Uterus (tissue), 4 donors: ENCODE results near the gene SLCO2B1. TPM values are rescaled to one million over a fixed set of nuclear protein-coding genes. Genes with fewer than 3 reads are reported as not detected.

Experiments
- DNase-seq, 2 donors: peaks; one replicate each; pipeline ENCODE4 v3.0.0-alpha.2; 2019 to 2020
- H3K27ac ChIP-seq, 2 donors: fragments of 200-600 bp; sonication (generic); 1 replicate in 1 of 2; 2 replicates in 1 of 2; pipeline ENCODE4 v1.5.1; 2016 to 2018
- H3K27me3 ChIP-seq, 2 donors: fragments of 200-600 bp; sonication (generic); one replicate each; pipeline ENCODE4 v1.5.1; 2018 to 2019; ENCODE audit warnings: control low read depth in 1 of 2
- H3K36me3 ChIP-seq, 2 donors: fragments of 200-600 bp; sonication (generic); one replicate each; pipeline ENCODE4 v1.5.1; 2019; ENCODE audit warnings: control low read depth in 1 of 2
- H3K4me1 ChIP-seq, 2 donors: fragments of 200-600 bp; sonication (generic); one replicate each; pipeline ENCODE4 v1.5.1; 2018 to 2019; ENCODE audit warnings: control low read depth in 1 of 2
- H3K4me3 ChIP-seq, 2 donors: fragments of 200-600 bp; sonication (generic); 1 replicate in 1 of 2; 2 replicates in 1 of 2; pipeline ENCODE4 v1.5.1; 2018 to 2019; ENCODE audit warnings: mild to moderate bottlenecking in 1 of 2
- H3K9me3 ChIP-seq, 2 donors: fragments of 200-600 bp; sonication (generic); one replicate each; pipeline ENCODE4 v1.5.1; 2019; ENCODE audit warnings: control low read depth in 1 of 2
- CTCF ChIP-seq, 4 experiments: fragments of 200-600 bp in 2 of 4; fragments of 450-650 bp in 2 of 4; sonication (generic) in 2 of 4; IDR thresholded peaks; one replicate each; pipeline ENCODE4 v1.5.1; 2016 to 2019; ENCODE audit warnings: antibody characterized with exemption in 4 of 4, mild to moderate bottlenecking in 2 of 4, moderate library complexity in 1 of 4
- POLR2A ChIP-seq, 2 donors: fragments of 450-650 bp; IDR thresholded peaks; one replicate each; pipeline ENCODE4 v1.6.1; 2016; ENCODE audit warnings: antibody characterized with exemption in 2 of 2, mild to moderate bottlenecking in 1 of 2, moderate library complexity in 1 of 2
- intact Hi-C: fragments of 100-400 bp; cut with DNase I; formaldehyde crosslinking; loops from one replicate; pipeline ENCODE4 v1.15.1; 2023; ENCODE audit warnings: low total_unique reads
- total RNA-seq, 4 donors: library from RNA; depleted of rRNA in 3 of 4; stranded (reverse); fragments of >200 nt in 3 of 4; gene quantifications; one replicate each; pipeline versions ENCODE4 v1.1.0 to v1.2.4, GENCODE V29; 2014 to 2023
- donor health status: DM: yes; HTN: yes; CAD: no.

SLCO2B1 gene
- total RNA-seq, 4 donors from 2014 or later = 11.8 to 58.1 (median 31.8) TPM

GRCh38 chr11:75248924-75249256 is 98.0 kb downstream of the SLCO2B1 start:
- Histone ChIP-seq H3K36me3 (no peaks in the 10 kb centered on the region), H3K27ac (no peak overlapping the region), H3K9me3 (no peaks in the 10 kb centered on the region), H3K4me3 (no peak overlapping the region), H3K4me1 (no peaks in the 10 kb centered on the region), H3K27me3 (no peaks in the 10 kb centered on the region)
- no peak for DNase-seq
- intact Hi-C loops = loop anchor here (5.0 to 10.0 kb wide), 2 partner anchors 227 to 314 kb away; no protein-coding TSS in a partner anchor
- no peak for TF ChIP-seq POLR2A (IDR thresholded peaks at IDR 0.05)
- no peak for TF ChIP-seq CTCF (IDR thresholded peaks at IDR 0.05)

GRCh38 chr11:75249704-75250103 is 98.8 kb downstream of the SLCO2B1 start:
- DNase-seq = no peak
- Histone ChIP-seq H3K9me3 (no peaks in the 10 kb centered on the region), H3K27ac (no peak overlapping the region), H3K4me1 (no peaks in the 10 kb centered on the region), H3K36me3 (no peaks in the 10 kb centered on the region), H3K4me3 (no peak overlapping the region), H3K27me3 (no peaks in the 10 kb centered on the region)
- intact Hi-C loops = loop anchor here (5.0 to 10.0 kb wide), 2 partner anchors 227 to 315 kb away; no protein-coding TSS in a partner anchor
- TF ChIP-seq POLR2A (IDR thresholded peaks at IDR 0.05) (no peak), CTCF (IDR thresholded peaks at IDR 0.05) (no peak)

- TF ChIP-seq POLR2A (IDR thresholded peaks at IDR 0.05) (no peak), CTCF (IDR thresholded peaks at IDR 0.05) (no peak)
- H3K27ac ChIP-seq = no peak overlapping the region
- H3K9me3 ChIP-seq = no peaks in the 10 kb centered on the region
- H3K36me3 ChIP-seq = no peaks in the 10 kb centered on the region
- H3K4me1 ChIP-seq = no peaks in the 10 kb centered on the region
- intact Hi-C loops = no loop called here
- no peak overlapping the region for H3K4me3 ChIP-seq
- no peaks in the 10 kb centered on the region for H3K27me3 ChIP-seq
- no peak for DNase-seq
Observed at GRCh38 chr11:75254326-75254725, 103.4 kb downstream of the SLCO2B1 start.

Other genes starting within 250 kb of the SLCO2B1 start
- 10 to 100 TPM in 3 of 4 donors, 1 to 10 TPM in 1; 5.9 to 74.2 (median 26.9) TPM for gene XRRA1, start 202.0 kb upstream of the SLCO2B1 start, total RNA-seq
- 100 to 1,000 TPM in 1 of 4 donors, 10 to 100 TPM in 2, 1 to 10 TPM in 1; 4.9 to 126 (median 28.0) TPM for gene SPCS2, start 201.8 kb upstream of the SLCO2B1 start, total RNA-seq
- 10 to 100 TPM; 10.9 to 50.0 (median 13.3) TPM for gene NEU3, start 162.2 kb upstream of the SLCO2B1 start, total RNA-seq
- gene OR2AT4, start 54.2 kb upstream of the SLCO2B1 start, total RNA-seq = not detected
- 1 to 10 TPM in 2 of 4 donors, under 1 TPM in 1, not detected in 1; 0.29 to 2.8 (median 1.0) TPM for gene TPBGL, start 89.7 kb downstream of the SLCO2B1 start, total RNA-seq
- 10 to 100 TPM; 23.1 to 61.8 (median 44.8) TPM for gene ARRB1, start 200.6 kb downstream of the SLCO2B1 start, total RNA-seq
- 1,000 to 10,000 TPM; 1,322 to 4,168 (median 2,484) TPM for gene RPS3, start 248.4 kb downstream of the SLCO2B1 start, total RNA-seq